HepG2 (cell line): ENCODE data around the gene ANKRD44. TPM values are rescaled to one million over a fixed set of nuclear protein-coding genes. Genes with fewer than 3 reads are reported as not detected.

Source experiments
- BHLHE40 ChIP-seq: IDR thresholded peaks from 2 replicates; pipeline ENCODE4 v1.6.1; 2011; ENCODE audit warnings: low read length, improper control_type of control experiment
- EHMT2 ChIP-seq: fragments of 200-600 bp; sonication (generic); IDR thresholded peaks from 2 replicates; pipeline ENCODE4 v1.7.0; 2017; ENCODE audit warnings: antibody characterized with exemption, low read depth, low read length, borderline replicate concordance
- KMT2B ChIP-seq: IDR thresholded peaks from 2 replicates; pipeline ENCODE4 v1.6.1; 2016; ENCODE audit warnings: missing genetic modification reagents, missing compliant biosample characterization
- MTA3 ChIP-seq: sonication (generic); formaldehyde crosslinking; IDR thresholded peaks from 2 replicates; pipeline ENCODE4 v1.4.0; 2020; ENCODE audit warnings: missing genetic modification reagents
- ZBTB42 ChIP-seq: sonication (generic); formaldehyde crosslinking; IDR thresholded peaks from 2 replicates; pipeline ENCODE4 v1.5.0; 2020; ENCODE audit warnings: mild to moderate bottlenecking, missing genetic modification reagents
- ZFP82 ChIP-seq: sonication (generic); formaldehyde crosslinking; IDR thresholded peaks from 2 replicates; pipeline ENCODE4 v1.5.1; 2020; ENCODE audit warnings: mild to moderate bottlenecking, missing genetic modification reagents, borderline replicate concordance
- ZFY ChIP-seq: sonication (generic); formaldehyde crosslinking; IDR thresholded peaks from 2 replicates; pipeline ENCODE4 v1.4.0; 2020; ENCODE audit warnings: missing genetic modification reagents
- ZNF530 ChIP-seq: sonication (generic); formaldehyde crosslinking; IDR thresholded peaks from 2 replicates; pipeline ENCODE4 v1.5.0; 2020; ENCODE audit warnings: low read depth, mild to moderate bottlenecking, missing genetic modification reagents
- ZNF674 ChIP-seq: sonication (generic); formaldehyde crosslinking; IDR thresholded peaks from 2 replicates; pipeline ENCODE4 v1.5.0; 2020; ENCODE audit warnings: low read depth, mild to moderate bottlenecking, missing genetic modification reagents
- ZNF772 ChIP-seq: sonication (generic); formaldehyde crosslinking; IDR thresholded peaks from 2 replicates; pipeline ENCODE4 v1.5.0; 2020; ENCODE audit warnings: mild to moderate bottlenecking, missing genetic modification reagents
- polyA plus RNA-seq, 8 experiments: library from polyadenylated mRNA; depleted of rRNA in 3 of 8; stranded (reverse) in 7 of 8; unstranded in 1 of 8; fragments of >200 nt; fragmentation: Illumina TruSeq in 4 of 8; extraction: Trizol in 4 of 8; gene quantifications; 2 replicates each; pipeline versions ENCODE4 v1.2.1 to v1.2.3, GENCODE V29; 2011 to 2016; ENCODE audit warnings: low read depth in 4 of 8, missing spikeins in 1 of 8, mixed read lengths in 1 of 8; ENCODE audit not compliant: insufficient read depth in 1 of 8
- total RNA-seq, 5 experiments: library from RNA; depleted of rRNA; stranded (reverse); fragments of >200 nt; fragmentation: Illumina TruSeq; extraction: Trizol; gene quantifications; 2 replicates each; pipeline ENCODE4 v1.2.3, GENCODE V29; 2016; ENCODE audit warnings: low read depth in 1 of 5
- TF ChIP-seq, protein P1 (sequence below): sonication (generic); formaldehyde crosslinking; IDR thresholded peaks from 2 replicates; pipeline ENCODE4 v1.5.0; 2020; ENCODE audit warnings: missing genetic modification reagents
- TF ChIP-seq, protein P2 (sequence below): IDR thresholded peaks from 2 replicates; pipeline ENCODE4 v1.6.1; 2016; ENCODE audit warnings: mild to moderate bottlenecking
- TF ChIP-seq, protein P3 (sequence below): sonication (generic); formaldehyde crosslinking; IDR thresholded peaks from 2 replicates; pipeline ENCODE4 v1.4.0; 2020; ENCODE audit warnings: missing genetic modification reagents
- TF ChIP-seq, protein P4 (sequence below): sonication (generic); formaldehyde crosslinking; IDR thresholded peaks from 2 replicates; pipeline ENCODE4 v1.4.0; 2020; ENCODE audit warnings: mild to moderate bottlenecking, low read depth, missing genetic modification reagents
- TF ChIP-seq, protein P5 (sequence below): sonication (generic); formaldehyde crosslinking; IDR thresholded peaks from 2 replicates; pipeline ENCODE4 v1.4.0; 2020; ENCODE audit warnings: mild to moderate bottlenecking, missing genetic modification reagents

ANKRD44 gene
- total and polyA plus RNA-seq, 2 of the 13 experiments (the other 11 are each of a cell fraction or from before 2014, with no cell fraction given) = 0.04 to 0.11 TPM

DNA sequence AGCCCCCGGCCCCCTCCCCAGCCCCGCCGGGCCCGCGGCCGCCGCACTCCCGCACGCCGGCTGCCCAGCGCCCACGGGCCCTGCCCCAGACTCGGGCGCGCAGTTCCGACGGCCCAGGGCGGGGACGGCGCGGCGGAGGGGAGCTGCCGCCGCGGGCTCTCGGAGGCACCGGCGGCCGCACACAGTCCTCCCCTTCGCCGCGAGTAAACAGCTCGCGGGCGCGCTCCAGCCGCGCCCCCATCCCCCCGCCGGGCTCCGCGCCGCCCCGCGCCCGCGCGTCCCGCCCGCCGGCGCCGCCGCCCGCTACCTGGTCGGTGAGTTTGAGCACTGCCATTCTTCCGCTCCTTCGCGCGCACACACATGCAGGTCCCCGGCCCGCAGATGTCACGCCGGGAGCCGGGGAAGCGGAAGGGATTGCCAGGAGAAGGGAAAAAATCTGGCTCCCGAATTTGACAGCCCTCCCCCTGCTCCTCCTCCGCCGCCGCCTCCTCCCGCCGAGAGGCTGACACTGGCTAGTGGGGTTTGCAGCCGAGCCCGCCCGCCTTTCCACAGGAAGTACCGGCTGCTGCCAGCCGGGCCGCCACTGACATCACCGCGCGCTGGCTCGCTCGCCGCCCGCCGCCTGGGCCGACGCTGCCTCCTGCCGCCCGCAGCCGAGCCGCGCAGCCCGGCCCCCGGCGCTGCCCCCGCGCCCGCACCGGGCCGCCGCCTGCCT is at the start of gene ANKRD44 (continued):
- TF ChIP-seq, protein P1, sequence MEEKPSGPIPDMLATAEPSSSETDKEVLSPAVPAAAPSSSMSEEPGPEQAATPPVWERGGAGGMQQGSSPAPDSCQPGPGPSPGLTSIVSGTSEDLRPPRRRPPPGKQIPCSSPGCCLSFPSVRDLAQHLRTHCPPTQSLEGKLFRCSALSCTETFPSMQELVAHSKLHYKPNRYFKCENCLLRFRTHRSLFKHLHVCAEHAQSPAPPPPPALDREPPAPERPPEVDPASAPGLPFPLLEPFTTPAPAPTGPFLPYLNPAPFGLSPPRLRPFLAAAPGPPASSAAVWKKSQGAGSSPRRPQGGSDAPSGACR (CRISPR knock-in tag) = no peak
- TF ChIP-seq MTA3 (CRISPR knock-in tag) = no peak
- TF ChIP-seq ZNF772 = no peak
- TF ChIP-seq ZNF674 = no peak
- 0 out of 2 replicates have a peak, but pooled peaks have one; percentile 21 for TF ChIP-seq ZFY
- no peak for TF ChIP-seq KMT2B
- TF ChIP-seq, protein P2, sequence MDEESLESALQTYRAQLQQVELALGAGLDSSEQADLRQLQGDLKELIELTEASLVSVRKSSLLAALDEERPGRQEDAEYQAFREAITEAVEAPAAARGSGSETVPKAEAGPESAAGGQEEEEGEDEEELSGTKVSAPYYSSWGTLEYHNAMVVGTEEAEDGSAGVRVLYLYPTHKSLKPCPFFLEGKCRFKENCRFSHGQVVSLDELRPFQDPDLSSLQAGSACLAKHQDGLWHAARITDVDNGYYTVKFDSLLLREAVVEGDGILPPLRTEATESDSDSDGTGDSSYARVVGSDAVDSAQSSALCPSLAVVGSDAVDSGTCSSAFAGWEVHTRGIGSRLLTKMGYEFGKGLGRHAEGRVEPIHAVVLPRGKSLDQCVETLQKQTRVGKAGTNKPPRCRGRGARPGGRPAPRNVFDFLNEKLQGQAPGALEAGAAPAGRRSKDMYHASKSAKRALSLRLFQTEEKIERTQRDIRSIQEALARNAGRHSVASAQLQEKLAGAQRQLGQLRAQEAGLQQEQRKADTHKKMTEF = no peak
- TF ChIP-seq EHMT2 = no peak
- TF ChIP-seq ZBTB42 (CRISPR knock-in tag) = no peak
- TF ChIP-seq ZNF530 (CRISPR knock-in tag) = no peak
- no peak for TF ChIP-seq BHLHE40
- TF ChIP-seq, protein P3, sequence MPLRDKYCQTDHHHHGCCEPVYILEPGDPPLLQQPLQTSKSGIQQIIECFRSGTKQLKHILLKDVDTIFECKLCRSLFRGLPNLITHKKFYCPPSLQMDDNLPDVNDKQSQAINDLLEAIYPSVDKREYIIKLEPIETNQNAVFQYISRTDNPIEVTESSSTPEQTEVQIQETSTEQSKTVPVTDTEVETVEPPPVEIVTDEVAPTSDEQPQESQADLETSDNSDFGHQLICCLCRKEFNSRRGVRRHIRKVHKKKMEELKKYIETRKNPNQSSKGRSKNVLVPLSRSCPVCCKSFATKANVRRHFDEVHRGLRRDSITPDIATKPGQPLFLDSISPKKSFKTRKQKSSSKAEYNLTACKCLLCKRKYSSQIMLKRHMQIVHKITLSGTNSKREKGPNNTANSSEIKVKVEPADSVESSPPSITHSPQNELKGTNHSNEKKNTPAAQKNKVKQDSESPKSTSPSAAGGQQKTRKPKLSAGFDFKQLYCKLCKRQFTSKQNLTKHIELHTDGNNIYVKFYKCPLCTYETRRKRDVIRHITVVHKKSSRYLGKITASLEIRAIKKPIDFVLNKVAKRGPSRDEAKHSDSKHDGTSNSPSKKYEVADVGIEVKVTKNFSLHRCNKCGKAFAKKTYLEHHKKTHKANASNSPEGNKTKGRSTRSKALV (CRISPR knock-in tag) = peak; percentile 67
- TF ChIP-seq, protein P4, sequence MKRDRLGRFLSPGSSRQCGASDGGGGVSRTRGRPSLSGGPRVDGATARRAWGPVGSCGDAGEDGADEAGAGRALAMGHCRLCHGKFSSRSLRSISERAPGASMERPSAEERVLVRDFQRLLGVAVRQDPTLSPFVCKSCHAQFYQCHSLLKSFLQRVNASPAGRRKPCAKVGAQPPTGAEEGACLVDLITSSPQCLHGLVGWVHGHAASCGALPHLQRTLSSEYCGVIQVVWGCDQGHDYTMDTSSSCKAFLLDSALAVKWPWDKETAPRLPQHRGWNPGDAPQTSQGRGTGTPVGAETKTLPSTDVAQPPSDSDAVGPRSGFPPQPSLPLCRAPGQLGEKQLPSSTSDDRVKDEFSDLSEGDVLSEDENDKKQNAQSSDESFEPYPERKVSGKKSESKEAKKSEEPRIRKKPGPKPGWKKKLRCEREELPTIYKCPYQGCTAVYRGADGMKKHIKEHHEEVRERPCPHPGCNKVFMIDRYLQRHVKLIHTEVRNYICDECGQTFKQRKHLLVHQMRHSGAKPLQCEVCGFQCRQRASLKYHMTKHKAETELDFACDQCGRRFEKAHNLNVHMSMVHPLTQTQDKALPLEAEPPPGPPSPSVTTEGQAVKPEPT (CRISPR knock-in tag) = no peak
- TF ChIP-seq, protein P5, sequence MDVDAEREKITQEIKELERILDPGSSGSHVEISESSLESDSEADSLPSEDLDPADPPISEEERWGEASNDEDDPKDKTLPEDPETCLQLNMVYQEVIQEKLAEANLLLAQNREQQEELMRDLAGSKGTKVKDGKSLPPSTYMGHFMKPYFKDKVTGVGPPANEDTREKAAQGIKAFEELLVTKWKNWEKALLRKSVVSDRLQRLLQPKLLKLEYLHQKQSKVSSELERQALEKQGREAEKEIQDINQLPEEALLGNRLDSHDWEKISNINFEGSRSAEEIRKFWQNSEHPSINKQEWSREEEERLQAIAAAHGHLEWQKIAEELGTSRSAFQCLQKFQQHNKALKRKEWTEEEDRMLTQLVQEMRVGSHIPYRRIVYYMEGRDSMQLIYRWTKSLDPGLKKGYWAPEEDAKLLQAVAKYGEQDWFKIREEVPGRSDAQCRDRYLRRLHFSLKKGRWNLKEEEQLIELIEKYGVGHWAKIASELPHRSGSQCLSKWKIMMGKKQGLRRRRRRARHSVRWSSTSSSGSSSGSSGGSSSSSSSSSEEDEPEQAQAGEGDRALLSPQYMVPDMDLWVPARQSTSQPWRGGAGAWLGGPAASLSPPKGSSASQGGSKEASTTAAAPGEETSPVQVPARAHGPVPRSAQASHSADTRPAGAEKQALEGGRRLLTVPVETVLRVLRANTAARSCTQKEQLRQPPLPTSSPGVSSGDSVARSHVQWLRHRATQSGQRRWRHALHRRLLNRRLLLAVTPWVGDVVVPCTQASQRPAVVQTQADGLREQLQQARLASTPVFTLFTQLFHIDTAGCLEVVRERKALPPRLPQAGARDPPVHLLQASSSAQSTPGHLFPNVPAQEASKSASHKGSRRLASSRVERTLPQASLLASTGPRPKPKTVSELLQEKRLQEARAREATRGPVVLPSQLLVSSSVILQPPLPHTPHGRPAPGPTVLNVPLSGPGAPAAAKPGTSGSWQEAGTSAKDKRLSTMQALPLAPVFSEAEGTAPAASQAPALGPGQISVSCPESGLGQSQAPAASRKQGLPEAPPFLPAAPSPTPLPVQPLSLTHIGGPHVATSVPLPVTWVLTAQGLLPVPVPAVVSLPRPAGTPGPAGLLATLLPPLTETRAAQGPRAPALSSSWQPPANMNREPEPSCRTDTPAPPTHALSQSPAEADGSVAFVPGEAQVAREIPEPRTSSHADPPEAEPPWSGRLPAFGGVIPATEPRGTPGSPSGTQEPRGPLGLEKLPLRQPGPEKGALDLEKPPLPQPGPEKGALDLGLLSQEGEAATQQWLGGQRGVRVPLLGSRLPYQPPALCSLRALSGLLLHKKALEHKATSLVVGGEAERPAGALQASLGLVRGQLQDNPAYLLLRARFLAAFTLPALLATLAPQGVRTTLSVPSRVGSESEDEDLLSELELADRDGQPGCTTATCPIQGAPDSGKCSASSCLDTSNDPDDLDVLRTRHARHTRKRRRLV (CRISPR knock-in tag) = no peak
- TF ChIP-seq ZFP82 = no peak
